GM18519 (cell line): Measurements from ENCODE around the gene KCNB1.

Experiments
- ATAC-seq: cut with Tn5 transposase; IDR thresholded peaks from one replicate; pipeline ENCODE4 v1.9.1; 2021; ENCODE audit warnings: mild to moderate bottlenecking, moderate library complexity; ENCODE audit not compliant: unreplicated experiment, low FRiP score

KCNB1 gene

DNA sequence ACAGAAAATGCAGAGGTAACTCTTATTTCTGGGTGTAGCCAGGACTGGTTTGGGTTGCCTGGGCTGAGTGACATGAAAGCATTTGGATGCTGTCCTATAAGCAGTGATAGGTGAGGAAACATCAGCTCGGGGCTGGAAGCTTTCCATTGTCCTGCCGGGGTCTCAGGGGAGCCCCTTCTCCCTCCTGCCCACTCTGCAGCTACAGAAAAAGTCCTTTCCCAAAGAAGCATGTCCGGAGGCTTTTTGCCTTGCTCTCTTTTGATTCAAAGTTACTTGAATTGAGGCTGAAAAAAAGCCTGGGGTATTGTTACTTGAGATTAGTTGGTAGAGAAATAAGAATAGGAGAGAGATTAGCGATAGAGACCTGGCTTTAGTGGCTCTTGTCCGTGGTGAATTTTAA, 113.9 kb downstream of the KCNB1 start:
- ATAC-seq: no peak

DNA sequence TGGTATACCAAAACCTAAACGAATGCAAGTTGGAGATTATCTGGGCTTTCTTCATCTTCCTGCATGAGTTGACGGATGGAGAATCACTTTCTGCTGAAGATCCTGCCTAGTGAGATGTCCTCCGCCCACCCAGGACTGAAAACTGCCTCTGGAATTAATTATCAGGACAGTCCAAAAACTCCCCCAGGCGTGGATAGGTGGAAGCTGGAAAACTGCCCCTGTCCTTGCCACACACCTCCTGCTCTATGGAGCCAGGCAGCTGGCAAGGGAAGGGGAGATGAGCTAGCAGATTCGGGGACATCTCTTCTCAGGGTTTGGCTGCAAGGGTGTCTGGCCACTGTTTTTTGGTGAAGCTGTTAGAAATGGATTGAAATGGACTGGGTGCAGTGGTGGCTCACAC, 115.4 kb downstream of the KCNB1 start:
- ATAC-seq: no peak

DNA sequence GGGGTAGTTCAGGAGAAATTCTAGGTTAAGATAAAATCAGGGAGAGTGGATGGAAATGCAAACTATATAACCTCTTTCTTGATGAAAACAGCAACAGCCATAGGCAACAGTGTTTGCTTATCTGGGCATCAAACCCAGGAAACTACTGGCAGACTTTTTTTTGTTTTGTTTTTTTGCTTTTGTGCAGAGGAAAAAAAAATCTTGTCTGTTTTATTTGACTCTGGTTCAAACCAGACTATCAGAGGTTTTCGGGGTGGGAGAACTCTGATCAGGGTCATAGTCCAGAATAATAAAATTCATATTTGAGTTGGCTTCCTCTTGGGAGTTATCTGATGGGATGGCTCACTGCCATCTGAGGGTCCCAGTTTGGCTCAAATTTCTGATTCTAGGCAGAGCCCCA, 115.8 kb downstream of the KCNB1 start:
- no peak for ATAC-seq

DNA sequence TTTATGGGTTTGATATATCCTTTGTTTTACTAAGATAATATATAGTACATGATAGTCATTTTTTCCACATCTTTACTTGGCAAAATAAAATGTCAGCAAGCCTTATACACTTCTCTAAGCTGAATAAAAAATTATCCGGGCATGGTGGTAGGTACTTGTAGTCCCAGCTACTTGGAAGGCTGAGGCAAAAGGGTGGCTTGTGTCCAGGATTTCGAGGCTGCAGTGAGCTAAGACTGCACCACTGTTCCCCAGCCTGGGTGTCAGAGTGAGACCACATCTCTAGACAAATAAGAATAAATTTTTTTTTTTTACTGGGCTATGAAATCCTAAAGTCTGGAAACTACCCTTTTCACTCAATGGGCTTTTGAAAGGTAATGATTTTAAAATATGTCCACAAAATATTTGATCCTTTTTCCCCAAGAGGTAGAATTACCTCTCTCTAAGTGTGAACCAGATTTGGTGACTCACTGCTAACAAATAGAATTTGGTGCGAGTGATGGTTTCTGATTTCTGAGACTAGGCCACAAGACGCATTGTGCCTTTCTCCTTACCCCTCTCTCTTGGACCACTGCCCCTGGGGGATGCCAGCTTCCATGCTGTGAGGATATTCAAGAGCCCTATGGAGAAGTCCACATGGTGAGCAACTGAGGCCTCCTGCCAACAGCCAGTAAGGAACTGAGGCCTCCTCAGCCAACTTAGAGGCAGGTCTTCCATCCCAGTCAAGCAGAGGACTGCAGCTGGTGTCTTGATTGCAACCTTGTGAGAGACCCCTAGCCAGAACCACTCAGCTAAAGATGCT, 120.4 kb downstream of the KCNB1 start:
- ATAC-seq: no peak

DNA sequence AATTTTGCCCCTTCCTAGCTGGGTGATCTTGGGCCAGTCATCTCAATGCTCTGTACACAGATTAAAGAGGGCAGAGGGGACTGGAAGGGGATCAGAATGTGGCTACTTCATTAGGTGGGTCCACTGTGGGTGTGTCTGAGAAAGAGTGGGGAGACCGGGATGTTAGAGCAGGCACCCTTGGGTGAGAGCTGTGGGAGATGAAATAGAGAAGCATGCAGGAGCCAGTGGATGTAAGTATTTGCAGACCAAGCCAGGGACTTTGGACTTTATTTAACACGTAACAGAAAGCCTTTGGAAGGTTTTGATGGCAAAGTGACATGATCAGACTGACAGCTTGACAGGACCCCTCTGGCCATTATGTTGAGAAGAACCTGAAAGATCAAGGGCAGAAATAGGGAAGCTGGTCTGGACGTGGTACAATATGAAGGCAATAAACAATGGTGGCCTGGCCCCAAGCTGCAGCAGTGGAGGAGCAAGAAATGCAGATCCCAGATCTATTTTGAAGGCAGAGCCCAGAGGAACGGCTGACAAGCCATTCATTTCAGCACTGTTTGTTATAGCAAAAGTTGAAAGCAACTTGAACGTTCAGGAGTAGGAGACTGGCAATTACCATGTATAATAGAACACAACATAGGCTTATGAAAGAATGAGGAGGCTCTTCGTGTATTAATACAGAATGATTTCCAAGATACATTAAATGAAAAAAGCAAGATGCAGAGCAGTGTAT, 122.1 kb downstream of the KCNB1 start:
- ATAC-seq: no peak

DNA sequence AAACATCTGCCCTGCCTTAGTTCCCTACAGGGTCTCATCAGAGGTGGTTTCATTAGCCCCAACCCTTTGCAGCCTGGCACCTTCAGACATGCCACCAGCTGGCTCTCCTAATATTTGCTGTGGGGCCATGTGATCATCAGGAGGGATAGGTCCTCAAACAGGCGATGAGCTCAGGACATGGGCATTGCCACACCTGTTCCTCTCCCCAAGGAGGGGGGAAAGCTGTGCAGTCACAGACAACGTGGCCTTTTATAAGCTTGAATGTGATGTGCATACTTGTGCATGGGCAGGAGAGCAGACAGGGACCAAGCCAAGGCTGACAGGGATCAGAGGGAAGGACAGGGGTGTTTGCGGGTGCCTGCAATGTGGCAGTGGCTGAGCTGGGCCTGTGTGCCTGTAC, 125.8 kb downstream of the KCNB1 start:
- ATAC-seq: no peak

DNA sequence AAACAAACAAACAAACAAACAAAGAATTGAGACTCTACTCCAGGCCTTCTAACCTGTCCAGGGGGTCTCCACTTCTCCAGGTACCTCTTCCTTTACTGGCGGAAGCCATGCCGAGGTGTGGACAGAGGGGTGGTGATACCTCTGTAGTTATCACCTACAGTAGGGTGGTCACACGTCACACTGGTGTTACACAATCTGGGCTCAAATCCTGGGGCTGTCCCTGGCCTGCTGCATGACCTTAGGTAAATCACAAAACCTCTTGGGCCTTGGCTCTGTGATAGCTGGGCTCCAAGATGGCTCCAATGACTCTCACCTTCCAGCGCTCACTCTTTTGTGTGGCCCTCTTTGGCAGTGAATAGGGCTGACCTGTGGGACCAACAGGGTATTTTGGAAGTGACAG, 127.8 kb downstream of the KCNB1 start:
- no peak for ATAC-seq

DNA sequence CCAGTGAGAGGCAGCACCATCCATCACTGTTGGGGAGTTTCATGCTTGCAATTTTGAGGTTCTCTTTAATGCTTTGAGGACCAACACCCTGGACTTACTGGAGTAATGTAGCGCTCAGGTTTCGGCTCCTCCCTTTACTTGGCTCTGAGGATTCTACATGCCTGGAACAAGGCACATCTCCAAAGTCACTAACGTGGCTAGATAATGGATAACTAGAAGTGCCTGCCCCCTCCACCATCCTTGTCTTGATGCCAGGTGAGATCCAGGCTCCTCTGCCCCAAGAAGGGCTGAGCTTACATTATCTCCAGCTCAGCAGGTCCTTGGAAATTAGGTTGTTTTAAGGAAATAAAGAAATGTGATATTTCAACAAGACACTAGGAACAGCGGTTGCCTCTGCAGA, 129.1 kb downstream of the KCNB1 start:
- no peak for ATAC-seq

DNA sequence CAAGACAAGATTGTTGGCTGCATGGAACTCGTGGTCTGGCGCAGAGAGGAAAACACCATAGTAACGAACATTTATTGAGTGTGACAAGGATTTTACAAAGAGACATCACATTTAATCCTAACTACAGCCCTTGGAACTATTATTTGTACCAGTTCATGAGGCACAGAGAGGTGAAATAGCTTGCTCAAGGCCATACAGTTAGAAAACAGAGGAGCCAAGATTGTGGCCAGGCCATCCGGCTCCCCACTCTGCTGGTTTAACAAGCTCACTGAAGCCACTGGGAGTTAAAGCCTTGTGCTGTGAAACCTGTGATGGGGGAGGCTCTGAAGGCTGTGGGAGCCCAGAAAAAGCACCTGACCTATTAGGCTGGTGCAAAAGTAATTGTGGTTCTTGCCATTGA, 129.7 kb downstream of the KCNB1 start:
- no peak for ATAC-seq

DNA sequence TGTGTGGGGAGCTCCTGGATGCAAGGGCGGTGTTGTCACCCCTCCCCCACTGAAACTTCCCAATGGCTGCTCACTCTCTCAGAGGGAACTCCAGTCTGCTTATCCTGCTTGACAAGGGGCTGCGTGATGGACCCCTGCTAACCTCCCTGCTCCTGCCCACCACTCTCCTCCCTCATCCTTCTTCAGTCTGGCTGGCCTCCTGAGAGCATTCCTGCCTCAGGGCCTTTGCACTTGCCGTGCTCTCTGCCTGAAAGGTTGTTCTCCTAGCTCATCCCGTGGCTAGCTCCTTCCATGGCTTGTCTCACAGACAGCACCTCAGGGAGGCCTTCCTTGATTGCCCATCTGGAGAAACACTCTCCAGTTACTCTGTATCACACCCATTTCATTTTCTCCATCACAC, 130.7 kb downstream of the KCNB1 start:
- ATAC-seq: no peak

DNA sequence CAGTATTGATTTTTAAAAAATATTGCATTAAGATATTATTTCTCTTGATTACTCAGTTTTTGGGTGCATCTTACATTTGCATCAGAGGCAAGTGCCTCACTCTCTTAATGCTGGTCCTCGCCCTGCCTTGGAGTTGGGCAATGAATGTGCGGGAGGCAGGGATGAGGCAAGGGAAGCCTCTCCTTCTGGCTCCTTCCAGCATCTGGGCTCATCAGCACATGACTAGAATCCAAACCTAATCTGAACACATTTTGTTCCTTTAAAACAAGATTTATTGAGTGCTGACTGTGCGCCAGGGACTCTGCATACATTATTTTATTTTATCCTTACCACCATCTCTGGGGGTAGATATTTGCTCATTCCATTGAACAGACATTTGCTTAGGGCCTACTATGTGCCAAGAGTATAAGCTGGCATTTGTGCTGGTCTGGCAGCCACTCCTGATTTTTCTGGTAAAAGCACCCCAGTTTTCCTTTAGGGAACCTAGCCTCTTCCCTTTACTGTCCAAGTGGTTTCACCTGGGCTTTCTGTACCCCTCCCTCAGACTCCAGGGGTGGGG, 132.7 kb downstream of the KCNB1 start:
- ATAC-seq: no peak

DNA sequence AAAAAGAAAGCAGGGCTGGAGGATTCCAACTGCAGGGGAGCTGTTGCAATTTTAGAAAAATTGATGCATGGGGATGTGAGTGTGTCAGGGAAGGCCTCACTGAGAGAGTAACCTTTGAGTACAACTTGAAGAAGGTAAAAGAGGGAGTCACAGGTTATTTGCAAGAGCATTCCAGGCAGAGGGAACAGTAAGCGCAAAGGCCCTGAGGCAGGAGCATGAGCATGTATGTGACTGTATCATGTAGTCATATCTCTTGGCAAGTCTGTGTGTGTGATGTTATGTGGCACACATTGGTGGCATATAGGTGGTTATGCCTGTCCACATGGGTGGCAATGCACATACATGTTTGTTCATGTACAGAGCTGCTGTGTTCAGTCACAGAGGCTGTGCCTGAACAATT, 133.4 kb downstream of the KCNB1 start:
- ATAC-seq: no peak

DNA sequence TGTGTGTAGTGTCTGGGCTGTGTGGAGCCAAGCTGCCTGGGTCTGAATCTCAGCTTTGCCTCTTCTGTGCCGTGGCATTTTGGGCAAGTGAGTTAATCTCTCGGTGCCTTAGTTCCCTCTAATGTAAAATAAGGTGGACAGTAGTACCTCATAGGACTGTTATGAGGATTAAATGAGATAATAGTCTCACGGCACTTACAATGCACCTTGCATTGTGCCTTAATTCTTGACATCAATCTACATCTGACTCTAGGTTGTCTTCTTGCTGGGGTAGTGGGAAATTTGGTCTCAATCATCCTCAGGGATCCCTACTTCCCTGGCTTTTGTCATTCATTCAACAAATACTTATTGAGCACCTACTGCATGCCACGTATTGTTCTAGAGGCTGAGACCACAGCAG, 133.9 kb downstream of the KCNB1 start:
- no peak for ATAC-seq

DNA sequence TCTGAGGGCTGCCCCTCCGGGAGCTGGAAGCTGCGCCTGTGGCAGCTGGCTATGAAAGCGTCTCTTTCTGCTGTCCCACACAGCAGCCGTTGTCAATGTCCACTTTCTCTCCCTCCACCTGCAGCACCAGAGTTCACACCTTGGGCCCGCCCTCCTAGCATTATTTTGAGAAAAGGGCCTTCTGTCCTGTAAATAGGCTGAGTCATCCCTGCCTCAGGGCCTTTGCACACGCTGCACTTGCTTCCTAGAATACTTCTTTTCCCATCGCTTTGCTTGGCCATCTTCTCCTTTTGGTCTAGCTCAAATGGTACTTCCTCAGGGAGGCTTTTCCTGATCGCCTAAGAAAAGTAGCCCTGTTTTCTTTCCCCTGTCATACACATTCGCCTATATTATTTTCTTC, 135.3 kb downstream of the KCNB1 start:
- ATAC-seq: no peak

DNA sequence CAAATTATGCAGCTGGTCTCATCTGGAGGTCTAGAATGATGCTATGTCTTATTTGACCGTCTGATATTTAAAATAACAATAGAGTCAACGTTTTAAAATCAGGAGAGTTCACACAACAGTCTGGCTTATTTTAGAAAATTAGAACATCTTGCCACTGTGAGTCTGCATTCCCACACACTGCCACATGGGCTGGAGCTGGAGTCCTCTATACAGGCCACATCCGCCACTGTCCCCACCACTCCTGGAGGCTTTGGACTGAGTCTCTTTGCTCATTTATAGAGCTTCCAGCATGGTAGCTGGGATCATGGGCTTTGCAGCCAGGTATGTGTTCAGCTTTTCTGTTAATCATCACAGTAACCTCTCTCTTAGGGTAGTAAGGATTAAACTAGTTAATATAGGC, 135.8 kb downstream of the KCNB1 start:
- ATAC-seq: no peak

DNA sequence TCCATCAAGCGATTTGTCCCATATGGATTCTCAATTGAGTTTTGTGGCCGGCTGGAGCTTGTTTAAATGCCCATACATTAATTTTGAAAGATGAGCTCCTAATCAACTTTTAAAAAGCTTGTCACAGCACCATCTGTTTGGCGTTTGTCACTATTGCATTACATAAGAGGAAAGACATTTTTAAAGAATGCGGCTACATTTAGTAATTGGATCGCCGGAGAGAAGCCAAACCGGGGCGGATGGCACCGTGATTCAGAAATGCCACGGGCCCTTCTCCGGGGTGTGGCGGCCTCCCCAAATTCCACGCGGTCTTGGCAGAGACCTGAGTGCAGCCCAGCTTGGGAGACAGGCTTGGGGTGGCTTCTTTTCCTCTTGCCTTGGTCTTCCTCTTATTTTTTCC, 136.9 kb downstream of the KCNB1 start:
- no peak for ATAC-seq

DNA sequence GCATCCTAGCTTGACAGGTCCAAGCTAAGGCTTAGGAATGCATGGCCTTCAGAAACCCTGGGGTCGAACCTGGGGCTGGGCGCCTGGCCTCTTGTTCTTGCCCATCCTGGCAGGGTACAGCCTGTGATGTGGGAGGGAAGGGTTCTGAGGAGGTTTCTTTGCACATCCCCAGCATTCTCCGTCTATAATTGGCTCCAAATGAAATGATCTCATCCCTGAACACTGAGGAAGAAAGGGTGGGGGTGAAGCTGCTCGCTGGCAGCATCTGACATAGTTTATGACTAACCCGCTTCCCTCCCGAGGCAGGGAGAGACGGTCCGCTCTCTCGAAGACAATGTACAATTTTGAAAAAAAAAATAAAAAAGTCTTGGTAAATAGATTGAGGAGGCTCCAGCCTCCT, 137.5 kb downstream of the KCNB1 start:
- ATAC-seq: no peak

DNA sequence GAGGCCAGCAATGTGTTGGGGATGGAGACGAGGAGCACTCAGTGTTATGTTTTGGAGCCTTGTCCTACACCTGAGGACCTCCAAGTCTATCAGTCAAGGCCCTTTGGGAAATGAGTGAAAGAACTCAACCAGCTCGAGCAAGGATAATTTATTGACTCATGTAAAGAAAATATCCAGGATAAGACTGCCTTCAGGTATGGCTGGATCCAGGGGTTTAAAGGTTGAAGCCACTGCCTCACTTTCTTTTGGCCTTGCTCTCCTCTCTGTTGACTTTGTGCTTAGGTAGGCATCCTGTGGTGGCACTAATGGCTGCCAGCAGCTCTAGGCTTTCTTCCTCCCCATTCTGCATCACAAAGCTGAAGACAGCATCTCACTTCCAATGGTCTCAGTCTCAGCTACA, 138.3 kb downstream of the KCNB1 start:
- ATAC-seq: no peak

DNA sequence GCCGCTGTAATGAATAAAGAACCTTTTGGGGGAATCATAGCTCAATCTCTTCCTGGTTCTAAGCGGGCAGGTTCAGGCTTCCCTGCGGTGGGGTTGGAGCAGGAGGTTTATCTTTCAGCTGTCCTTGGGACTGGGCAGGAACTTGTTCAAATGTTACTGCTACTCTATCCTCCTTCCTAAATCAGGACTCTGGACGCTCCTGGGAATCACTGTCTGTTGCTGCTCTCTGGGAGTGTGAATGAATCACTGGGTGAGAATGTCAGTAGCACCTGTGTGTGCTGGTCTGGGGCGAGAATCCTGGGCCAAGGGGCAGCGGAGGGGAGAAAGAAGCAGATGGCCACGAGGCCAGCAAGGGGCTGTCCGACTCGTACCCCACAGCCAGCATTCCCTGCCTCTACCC, 139.2 kb downstream of the KCNB1 start:
- no peak for ATAC-seq

DNA sequence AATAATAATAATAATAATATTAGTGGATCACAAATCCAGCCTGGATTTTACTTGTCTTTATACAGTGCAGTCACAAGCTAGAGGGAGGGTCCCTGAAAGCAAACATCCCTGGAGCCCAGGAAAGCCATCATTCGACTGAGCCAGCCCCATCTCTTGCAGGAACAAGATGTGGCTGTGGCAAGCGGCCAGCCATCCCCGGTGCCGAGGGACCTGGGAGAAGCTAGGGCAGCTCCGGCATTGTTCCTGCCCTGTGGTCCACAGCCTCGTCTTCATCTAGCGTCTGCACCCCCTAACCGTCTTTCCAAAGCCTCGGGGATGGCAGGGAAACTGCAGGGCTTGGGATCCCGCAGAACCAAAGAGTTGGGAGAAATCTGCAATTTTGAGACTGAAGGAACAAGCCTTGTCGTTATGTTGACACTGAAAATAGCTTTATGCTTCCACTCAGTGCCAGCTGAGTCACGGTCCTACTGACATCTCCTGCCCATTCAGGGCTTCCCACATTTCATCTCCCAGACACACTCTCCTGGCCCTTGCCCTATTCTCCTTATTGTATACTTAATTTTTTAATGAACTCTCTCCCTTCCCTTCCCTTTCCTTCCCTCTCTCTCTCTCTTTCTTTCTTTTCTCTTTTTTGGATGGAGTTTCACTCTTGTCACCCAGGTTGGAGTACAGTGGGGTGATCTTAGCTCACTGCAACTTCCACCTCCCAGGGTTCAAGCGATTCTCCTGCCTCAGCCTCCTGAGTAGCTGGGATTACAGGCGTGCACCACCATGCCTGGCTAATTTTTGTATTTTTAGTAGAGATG, 142.1 kb downstream of the KCNB1 start:
- ATAC-seq: no peak

DNA sequence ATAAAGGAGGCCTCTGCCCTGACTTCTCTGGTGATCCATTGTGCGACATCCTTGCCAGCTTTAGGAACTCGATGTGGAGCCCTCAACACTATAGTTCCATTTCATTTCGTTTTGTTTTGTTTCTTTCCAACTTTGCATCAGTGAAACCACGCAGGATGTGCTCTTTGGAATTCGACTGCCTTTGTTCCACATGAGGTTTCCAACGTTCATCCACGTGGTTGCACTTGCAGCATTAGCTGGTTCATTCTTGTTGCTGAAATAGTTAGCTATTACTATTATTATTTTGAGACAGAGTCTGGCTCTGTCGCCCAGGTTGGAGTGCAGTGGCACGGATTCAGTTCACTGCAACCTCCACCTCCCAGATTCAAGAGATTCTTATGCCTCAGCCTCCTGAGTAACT, 143.3 kb downstream of the KCNB1 start:
- ATAC-seq: no peak
